BE2C (cell line): ENCODE data around the gene CORO1C.

Experiments
- DNase-seq: peaks from one replicate; pipeline ENCODE4 v3.0.0-alpha.2; 2020
- H3K27me3 ChIP-seq: fragments of 250-450 bp; sonication (Bioruptor Pico); 2 replicates; pipeline ENCODE4 v1.5.1; 2020; ENCODE audit warnings: mild to moderate bottlenecking
- H3K36me3 ChIP-seq: fragments of 250-450 bp; sonication (Bioruptor Pico); 2 replicates; pipeline ENCODE4 v1.5.1; 2020; ENCODE audit warnings: mild to moderate bottlenecking
- H3K4me1 ChIP-seq: fragments of 250-450 bp; sonication (Bioruptor Pico); 2 replicates; pipeline ENCODE4 v1.5.1; 2020
- H3K4me3 ChIP-seq: 2 replicates; pipeline ENCODE4 v1.5.1; 2011; ENCODE audit warnings: low read depth, low read length
- H3K9me3 ChIP-seq: fragments of 250-450 bp; sonication (Bioruptor Pico); 2 replicates; pipeline ENCODE4 v1.5.1; 2020
- CTCF ChIP-seq: IDR thresholded peaks from 2 replicates; pipeline ENCODE4 v1.5.1; 2012; ENCODE audit warnings: mild to moderate bottlenecking, low read depth, low read length

CORO1C gene

GRCh38 chr12:108712925-108713203 is 18.5 kb downstream of the CORO1C start:
- no peak overlapping the region for H3K4me3 ChIP-seq
- TF ChIP-seq CTCF: no peak
- peaks cover 15% of the 10 kb centered on the region for H3K4me1 ChIP-seq
- no peaks in the 10 kb centered on the region for H3K27me3 ChIP-seq
- no peaks in the 10 kb centered on the region; the same call in 1 of the 2 replicates for H3K9me3 ChIP-seq
- no peak for DNase-seq
- peaks cover 12% of the 10 kb centered on the region for H3K36me3 ChIP-seq

- Histone ChIP-seq H3K27me3 (no peaks in the 10 kb centered on the region), H3K9me3 (no peaks in the 10 kb centered on the region; the same call in 1 of the 2 replicates), H3K36me3 (peaks cover 7% of the 10 kb centered on the region), H3K4me1 (peaks cover 13% of the 10 kb centered on the region), H3K4me3 (no peak overlapping the region)
- no peak for TF ChIP-seq CTCF
- DNase-seq: no peak
These were observed 19.0 kb downstream of the CORO1C start for GRCh38 chr12:108712165-108712924.

- no peak overlapping the region for H3K4me3 ChIP-seq
- TF ChIP-seq CTCF: no peak
- no peaks in the 10 kb centered on the region; the same call in none of the 2 replicates for H3K36me3 ChIP-seq
- H3K4me1 ChIP-seq: peaks cover 6% of the 10 kb centered on the region
- no peak for DNase-seq
- H3K27me3 ChIP-seq: no peaks in the 10 kb centered on the region
- H3K9me3 ChIP-seq: no peaks in the 10 kb centered on the region; the same call in 1 of the 2 replicates
These were observed 19.7 kb downstream of the CORO1C start for GRCh38 chr12:108711489-108712164.

GRCh38 chr12:108709697-108710096 is 21.6 kb downstream of the CORO1C start:
- Histone ChIP-seq H3K9me3 (no peaks in the 10 kb centered on the region), H3K4me3 (no peak overlapping the region), H3K4me1 (no peaks in the 10 kb centered on the region), H3K27me3 (no peaks in the 10 kb centered on the region), H3K36me3 (no peaks in the 10 kb centered on the region)
- DNase-seq: no peak
- no peak for TF ChIP-seq CTCF

GRCh38 chr12:108704527-108704926 is 26.8 kb downstream of the CORO1C start:
- DNase-seq: no peak
- Histone ChIP-seq H3K9me3 (no peaks in the 10 kb centered on the region), H3K4me1 (peaks cover 29% of the 10 kb centered on the region), H3K36me3 (peaks cover 14% of the 10 kb centered on the region), H3K27me3 (no peaks in the 10 kb centered on the region), H3K4me3 (no peak overlapping the region)
- no peak for TF ChIP-seq CTCF
